ENCODE measurements around the gene PRKCH. TPM values are rescaled to one million over a fixed set of nuclear protein-coding genes. Genes with fewer than 3 reads are reported as not detected.

PRKCH gene
- polyA plus RNA-seq, 10 donors: 10.6 to 17.9 (median 15.0) TPM

GRCh38 chr14:61421212-61421923, 100.0 kb downstream of the PRKCH start:
- no peak for DNase-seq

- DNase-seq: no peak
Measured at GRCh38 chr14:61426048-61426447, 104.7 kb downstream of the PRKCH start.

GRCh38 chr14:61428261-61428660, 106.9 kb downstream of the PRKCH start:
- no peak for DNase-seq

- no peak for DNase-seq
Measured at GRCh38 chr14:61429316-61429715, 107.9 kb downstream of the PRKCH start.

- DNase-seq: no peak
Measured at GRCh38 chr14:61430066-61430757, 108.8 kb downstream of the PRKCH start.

- DNase-seq: no peak
Measured at GRCh38 chr14:61433169-61433568, 111.8 kb downstream of the PRKCH start.

- DNase-seq: no peak
Measured at GRCh38 chr14:61433828-61434227, 112.4 kb downstream of the PRKCH start.

GRCh38 chr14:61434311-61434710, 112.9 kb downstream of the PRKCH start:
- no peak for DNase-seq

GRCh38 chr14:61435563-61436337, 114.4 kb downstream of the PRKCH start:
- no peak for DNase-seq

- DNase-seq: no peak
Measured at GRCh38 chr14:61437381-61437780, 116.0 kb downstream of the PRKCH start.

- DNase-seq: no peak
Measured at GRCh38 chr14:61438036-61438435, 116.7 kb downstream of the PRKCH start.

GRCh38 chr14:61438497-61438859, 117.1 kb downstream of the PRKCH start:
- no peak for DNase-seq

GRCh38 chr14:61438860-61439765, 117.7 kb downstream of the PRKCH start:
- DNase-seq: peak in 1 of 3 donors; percentile 22

- DNase-seq: no peak
Measured at GRCh38 chr14:61439779-61440418, 118.5 kb downstream of the PRKCH start.

GRCh38 chr14:61443481-61443880, 122.1 kb downstream of the PRKCH start:
- no peak for DNase-seq

- DNase-seq: no peak
Measured at GRCh38 chr14:61444215-61444768, 122.9 kb downstream of the PRKCH start.

- DNase-seq: no peak
Measured at GRCh38 chr14:61451491-61451890, 130.1 kb downstream of the PRKCH start.

GRCh38 chr14:61451891-61452400, 130.6 kb downstream of the PRKCH start:
- DNase-seq: no peak

GRCh38 chr14:61452452-61452851, 131.1 kb downstream of the PRKCH start:
- no peak for DNase-seq

GRCh38 chr14:61453103-61453767, 131.9 kb downstream of the PRKCH start:
- no peak for DNase-seq
